GM18909 (cell line): ENCODE data around the gene PPP1R12C.

Source experiments
- ATAC-seq: cut with Tn5 transposase; IDR thresholded peaks from one replicate; pipeline ENCODE4 v1.9.1; 2021; ENCODE audit warnings: mild to moderate bottlenecking; ENCODE audit not compliant: unreplicated experiment, poor library complexity

The PPP1R12C gene

DNA sequence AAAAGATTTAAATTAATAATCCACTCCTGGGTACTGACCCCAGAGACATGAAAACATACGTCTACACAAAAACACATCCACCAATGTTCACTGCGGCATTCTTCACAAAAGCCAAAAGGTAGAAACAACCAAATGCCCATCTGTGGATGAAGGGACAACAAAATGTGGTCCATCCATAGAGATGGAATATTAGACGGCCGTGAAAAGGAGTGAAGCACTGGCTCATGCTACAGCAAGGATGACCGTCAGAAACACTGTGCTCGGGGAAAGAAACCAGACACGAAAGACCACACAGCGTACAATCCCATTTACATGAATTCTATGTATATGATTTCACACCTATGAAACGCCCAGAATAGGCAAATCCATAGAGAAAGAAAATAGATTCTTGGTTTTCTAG is 60.6 kb downstream of the PPP1R12C start:
- ATAC-seq, result no peak

DNA sequence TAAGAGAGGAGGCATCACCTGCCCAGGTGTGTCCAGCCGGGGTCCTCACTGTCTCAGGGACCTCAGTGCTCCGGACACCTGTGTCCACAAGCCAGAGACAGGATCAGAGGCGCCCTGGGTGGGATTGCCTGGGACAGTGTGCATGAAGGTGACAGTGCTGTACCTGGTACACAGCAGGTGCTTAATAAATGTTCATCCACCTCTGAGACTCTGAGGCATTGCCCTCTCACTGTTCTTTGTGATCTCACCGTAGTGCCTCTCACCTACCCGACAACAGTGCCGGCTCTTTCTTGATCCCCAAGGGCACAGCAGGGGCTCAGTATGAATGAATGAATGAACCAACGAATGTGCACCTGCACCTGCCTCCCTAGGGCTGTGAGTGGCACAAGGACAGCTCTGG is 63.7 kb downstream of the PPP1R12C start:
- ATAC-seq, result no peak

DNA sequence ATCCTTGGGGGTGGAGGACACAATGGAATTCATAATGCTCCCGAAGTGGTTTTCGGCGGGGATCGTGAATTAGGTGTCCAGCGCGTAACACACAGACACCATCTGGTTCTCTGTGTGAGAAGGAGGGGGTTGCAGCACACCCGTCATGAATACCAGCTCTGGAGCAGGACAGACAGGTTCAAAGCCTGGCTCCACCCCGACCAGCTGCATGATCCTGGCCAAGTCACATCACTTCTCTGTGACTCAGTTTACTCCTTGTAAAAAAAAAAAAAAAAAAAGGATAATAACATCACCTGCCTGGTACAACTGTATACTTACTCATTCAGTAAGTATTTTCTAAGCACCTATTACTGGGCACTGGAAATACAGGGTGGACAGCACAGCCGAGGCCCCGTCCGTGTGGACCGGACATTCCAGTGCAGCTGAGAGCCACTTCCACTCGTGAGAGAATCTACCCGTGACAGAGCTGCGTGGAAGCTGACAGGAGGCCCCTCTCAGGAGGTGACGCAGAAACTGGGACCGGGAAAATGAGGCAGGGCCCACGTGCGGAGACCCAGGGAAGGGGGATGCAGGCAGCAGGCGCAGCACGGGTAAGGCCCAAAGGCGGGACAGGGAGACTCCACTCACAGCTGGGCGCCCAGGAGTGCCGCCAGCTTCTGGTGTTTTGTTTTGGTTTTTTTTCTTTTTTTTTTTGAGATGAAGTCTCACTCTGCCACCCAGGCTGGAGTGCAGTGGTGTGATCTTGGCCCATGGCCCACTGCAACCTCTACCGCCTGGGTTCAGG is 66.5 kb downstream of the PPP1R12C start:
- ATAC-seq, result no peak

DNA sequence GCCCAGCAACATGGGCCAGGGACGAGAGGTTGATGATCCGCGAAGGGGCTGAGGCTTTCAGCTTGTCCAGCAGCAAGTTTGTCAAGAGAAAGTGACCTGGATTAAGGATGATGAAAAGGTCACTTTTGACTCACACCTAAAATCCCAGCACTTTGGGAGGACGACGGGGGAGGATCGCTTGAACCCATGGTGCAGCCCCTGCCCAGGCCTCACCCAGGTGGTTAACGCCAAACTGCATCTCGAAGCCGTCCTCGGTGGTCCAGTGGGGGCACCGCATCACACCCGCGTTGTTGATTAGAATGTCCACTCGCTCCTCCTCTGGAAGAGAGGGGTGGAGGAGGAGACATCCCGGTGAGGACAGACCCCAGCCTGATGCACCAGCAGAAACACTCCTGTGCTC is 69.0 kb downstream of the PPP1R12C start:
- ATAC-seq, result no peak

DNA sequence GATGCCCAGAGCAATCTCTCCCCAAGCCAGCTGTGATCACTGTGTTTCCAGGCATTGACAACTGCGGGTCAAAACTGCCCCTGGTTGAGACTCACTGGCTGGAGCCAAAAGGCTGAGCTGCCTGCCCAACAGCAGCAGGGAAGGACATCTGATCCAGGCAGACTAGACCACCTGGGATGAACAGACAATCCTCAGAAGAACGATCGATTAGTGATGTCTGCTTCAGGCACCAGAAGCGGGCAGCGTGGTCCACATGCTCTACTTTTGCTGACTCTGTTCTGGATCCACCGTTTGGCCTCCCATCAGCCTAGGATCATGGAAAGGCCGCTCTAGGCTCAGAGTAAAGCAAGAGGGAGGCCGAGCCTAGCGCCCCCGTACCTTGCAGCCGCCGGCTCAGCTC is 69.5 kb downstream of the PPP1R12C start:
- no peak for ATAC-seq

DNA sequence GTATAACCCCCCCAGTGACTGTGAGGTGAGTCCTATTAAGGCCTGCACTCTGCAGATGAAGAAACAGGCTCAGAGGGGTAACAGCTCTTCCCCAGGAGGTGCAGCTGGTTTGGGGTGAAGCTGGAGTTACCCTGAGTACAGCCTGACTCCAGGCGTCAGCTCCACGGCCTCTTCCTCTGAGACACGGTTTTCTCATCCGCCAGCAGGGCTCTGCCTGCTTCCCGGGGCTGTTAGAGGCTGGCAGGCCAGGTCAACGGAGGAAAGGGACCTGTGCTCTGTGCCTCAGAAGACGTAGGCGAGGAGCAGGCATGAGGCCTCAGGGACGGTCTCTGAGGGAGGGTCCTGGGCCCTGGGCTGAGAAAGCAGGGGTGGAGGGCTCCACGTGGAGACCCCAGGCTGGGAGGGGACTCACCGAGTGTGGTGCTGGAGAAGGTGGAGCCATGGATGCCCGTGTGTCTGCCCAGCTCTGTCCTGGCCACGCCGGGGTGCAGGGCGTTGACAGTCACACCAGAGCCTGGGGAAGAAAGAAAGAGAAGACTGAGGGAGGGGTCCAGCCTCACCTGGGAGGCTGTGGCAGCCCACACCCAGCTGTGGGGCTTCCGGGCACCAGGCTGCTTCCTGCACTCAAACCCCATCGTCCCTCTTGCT is 70.3 kb downstream of the PPP1R12C start:
- no peak for ATAC-seq

DNA sequence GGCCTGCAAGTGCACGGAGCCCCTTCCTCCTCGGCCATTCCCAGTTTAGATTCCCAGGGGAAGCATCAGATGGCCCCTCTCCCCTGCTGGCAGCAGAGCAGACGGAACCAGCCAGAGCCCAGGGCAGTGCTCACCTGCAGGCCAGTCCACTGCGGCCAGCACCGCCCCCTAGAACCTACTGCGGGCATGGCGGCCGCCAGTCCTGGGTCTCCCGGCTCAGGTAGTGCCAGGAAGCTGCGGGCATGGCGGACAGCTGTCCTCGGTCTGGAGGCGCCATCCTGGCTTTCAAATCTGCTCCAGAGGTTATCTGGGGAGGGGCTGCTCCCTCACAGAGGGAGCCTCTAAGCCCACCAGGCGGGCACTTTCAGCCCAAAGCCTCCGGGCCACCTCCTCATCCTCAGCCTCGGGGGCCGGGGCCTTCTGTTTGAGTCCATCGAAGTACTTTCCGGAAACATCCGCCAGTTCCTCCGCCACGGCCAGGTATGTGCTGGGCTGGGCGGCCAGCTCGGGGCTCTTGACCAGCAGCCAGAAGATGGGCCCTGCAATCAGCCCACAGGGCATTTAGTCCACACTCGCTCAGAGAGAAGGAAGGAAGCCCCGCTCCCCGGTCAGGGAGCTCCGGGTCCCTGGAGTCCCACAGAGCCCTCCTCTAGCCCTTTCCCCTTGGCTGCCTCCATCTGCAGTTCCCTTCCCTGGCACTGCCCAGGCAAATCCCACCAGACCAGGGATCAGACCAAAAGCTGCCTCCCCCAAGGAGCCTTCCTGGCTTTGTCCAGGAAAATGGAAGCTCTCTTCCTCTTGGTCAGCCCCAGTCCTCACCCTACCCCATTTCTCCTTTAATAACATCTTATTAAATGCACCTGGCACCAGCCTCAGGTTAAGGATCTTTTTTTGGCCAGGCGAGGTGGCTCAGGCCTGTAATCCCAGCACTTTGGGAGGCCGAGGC is 72.4 kb downstream of the PPP1R12C start:
- ATAC-seq, result no peak

DNA sequence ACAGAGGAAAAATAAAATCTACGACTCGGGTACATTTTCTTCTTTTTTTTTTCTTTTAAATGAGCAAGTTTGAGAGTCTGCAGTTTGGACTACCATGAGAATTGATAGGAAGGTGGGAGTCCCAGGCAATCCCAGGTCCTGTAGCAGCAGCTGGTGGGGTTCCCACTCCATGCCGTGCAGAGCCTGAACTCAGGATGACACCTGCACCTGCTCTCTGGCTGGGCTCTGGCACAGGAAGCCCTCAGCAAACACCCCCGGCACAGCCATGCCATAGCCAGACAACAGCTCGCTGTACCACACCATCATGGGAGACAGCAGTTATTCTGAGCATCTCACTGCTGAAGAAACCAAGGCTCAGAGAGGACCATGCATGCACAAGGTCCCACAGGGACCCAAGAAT is 73.2 kb downstream of the PPP1R12C start:
- no peak for ATAC-seq

DNA sequence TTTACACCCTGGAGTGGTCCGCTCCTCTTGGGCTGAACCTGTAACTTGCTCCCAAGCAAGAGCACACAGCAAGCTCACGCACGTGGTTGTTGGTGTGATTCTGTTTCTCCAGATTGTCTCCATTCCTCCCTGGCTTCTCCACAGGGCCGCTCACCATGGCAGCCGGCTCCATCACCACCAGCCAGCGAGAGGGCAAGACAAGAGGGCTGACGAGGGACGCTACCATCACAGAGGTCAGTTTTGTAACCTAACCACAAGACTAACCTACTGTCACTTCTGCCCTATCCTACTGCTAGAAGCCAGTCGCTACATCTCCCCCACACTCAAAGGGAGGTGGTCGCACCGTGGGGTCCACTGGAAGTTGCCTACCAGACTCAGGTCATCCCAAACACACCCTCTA is 74.7 kb downstream of the PPP1R12C start:
- ATAC-seq, result no peak

DNA sequence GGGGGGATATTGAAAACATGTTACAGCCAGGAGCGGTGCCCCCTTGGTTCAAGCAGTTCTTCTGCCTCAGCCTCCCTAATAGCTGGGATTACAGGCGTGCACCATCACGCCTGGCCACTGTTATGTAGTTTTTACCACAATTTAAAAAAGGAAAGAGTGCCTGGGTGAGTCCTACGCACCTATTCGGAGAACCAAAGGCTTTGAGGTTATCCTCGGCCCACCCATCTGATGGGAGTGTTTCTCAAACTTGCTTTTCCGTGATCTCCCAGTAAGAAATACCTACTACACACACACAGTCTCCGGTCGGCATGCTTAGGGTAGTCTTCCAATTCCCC is 75.1 kb downstream of the PPP1R12C start:
- ATAC-seq, result no peak

DNA sequence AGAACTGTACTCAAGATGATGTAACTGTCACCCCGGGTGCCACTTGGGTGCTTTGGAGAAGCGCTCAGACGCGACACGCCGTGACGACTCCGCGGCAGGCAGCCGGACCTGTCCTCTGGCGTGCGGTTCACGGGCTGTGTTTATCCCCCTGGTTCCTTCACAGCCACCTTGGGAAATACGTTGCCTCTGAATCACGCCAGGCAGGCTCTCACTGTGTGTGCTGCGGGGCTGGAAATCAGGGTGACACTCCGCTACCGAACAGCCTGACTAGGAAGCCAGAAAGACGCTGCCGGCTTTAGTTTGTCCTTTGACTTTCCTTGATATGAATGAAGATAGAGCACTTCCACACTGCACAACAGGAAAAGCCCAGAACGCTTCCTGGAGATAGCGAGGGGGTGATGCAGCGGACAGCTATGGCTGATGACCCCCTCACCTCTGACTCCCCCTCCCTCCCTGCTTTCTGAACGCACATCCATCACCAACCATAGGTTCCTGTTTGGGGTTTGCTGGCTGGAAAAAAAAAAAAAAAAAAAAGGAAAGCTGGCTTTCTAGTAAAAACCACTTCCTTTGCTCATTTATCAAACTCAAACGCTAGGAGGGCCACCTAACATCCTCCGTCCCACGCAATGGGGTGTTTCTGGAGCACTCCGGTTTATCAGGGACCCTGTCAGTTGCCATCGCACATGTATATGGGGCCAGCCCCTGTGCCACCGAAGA is 75.7 kb downstream of the PPP1R12C start:
- ATAC-seq, result no peak

DNA sequence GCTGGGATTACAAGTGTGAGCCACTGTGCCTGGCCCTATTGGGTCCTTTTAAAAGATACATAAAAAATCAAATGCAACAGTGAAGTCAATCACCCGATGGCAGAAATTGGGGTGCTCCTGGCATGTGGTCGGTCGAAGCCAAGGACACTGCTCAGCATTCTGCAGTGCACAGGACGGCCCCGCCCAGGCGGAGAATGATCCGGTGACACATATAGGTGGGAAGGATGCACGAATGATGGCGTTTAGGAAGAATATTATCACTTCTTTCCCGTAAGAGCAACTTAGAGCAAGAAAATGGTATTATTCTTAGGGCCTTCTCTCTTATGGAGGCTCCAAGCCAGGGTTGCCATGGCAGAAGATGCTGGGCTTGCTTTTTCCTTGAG is 76.2 kb downstream of the PPP1R12C start:
- no peak for ATAC-seq
